H1 (cell line): ENCODE measurements around the gene CEP128. TPM values are rescaled to one million over a fixed set of nuclear protein-coding genes. Genes with fewer than 3 reads are reported as not detected.

Source experiments
- EP300 ChIP-seq, 2 experiments: IDR thresholded peaks; 1 replicate in 1 of 2; 2 replicates in 1 of 2; pipeline ENCODE4 v1.6.1; 2011 to 2012; ENCODE audit warnings: low read depth in 2 of 2, low read length in 2 of 2, mild to moderate bottlenecking in 2 of 2, borderline replicate concordance in 1 of 2, inconsistent platforms in 1 of 2, moderate library complexity in 1 of 2
- SIX5 ChIP-seq: IDR thresholded peaks from 2 replicates; pipeline ENCODE4 v1.6.1; 2011; ENCODE audit warnings: mild to moderate bottlenecking, low read depth, low read length
- TBP ChIP-seq: IDR thresholded peaks from 2 replicates; pipeline ENCODE4 v1.6.1; 2011; ENCODE audit warnings: low read depth, low read length, improper control_type of control experiment
- TEAD4 ChIP-seq: IDR thresholded peaks from 2 replicates; pipeline ENCODE4 v1.6.1; 2012; ENCODE audit warnings: low read depth, low read length, inconsistent platforms, mixed read lengths
- polyA plus RNA-seq, 7 experiments: library from polyadenylated mRNA; depleted of rRNA in 3 of 7; stranded (reverse) in 5 of 7; unstranded in 2 of 7; fragments of >200 nt in 5 of 7; fragments of 200-250 nt in 2 of 7; gene quantifications; 1 replicate in 5 of 7; 2 replicates in 1 of 7; 4 replicates in 1 of 7; pipeline versions ENCODE4 v1.2.1 to v1.2.3, GENCODE V29; 2011 to 2013; ENCODE audit warnings: missing spikeins in 2 of 7, mixed read lengths in 2 of 7
- total RNA-seq: library from RNA; stranded (reverse); fragmentation: NEBNext Ultra II Directional; extraction: Animal tissue kit (Norgen Biotek cat#: 25700); gene quantifications from 2 replicates; pipeline ENCODE4 v1.2.1, GENCODE V29; 2021
- TF ChIP-seq, protein P1 (sequence below): IDR thresholded peaks from 2 replicates; pipeline ENCODE4 v1.6.1; 2011; ENCODE audit warnings: low read length, improper control_type of control experiment

CEP128 gene
- total and polyA plus RNA-seq, 2 of the 8 experiments (the other 6 are each of a cell fraction or from before 2014, with no cell fraction given): 1.9 to 17.0 TPM

DNA sequence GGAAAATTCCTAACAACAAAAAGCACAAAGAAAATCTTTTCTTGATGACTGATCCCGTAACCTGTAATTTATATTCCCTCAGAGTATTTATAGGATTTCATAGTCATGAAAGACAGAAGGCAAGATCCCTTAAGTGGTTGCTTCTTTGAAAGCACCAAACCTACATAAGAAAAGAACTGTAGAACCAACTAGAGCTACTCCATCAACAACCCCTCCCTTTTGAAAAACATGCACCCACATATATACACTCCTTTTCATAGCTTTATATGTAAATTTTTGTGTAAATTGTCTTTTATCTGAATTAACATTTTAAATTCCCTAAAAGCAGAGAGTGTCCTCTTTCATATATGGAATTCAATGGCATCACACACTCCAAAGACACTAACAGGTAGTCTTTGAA is 215.3 kb downstream of the CEP128 start (continued):
- TF ChIP-seq EP300 (IDR thresholded peaks at IDR 0.05; ENCODE audit: borderline replicate concordance in 1 of 2, low read depth in 2 of 2, low read length in 2 of 2) (no peak), TEAD4 (no peak), TBP (no peak), SIX5 (no peak)
- TF ChIP-seq, protein P1, sequence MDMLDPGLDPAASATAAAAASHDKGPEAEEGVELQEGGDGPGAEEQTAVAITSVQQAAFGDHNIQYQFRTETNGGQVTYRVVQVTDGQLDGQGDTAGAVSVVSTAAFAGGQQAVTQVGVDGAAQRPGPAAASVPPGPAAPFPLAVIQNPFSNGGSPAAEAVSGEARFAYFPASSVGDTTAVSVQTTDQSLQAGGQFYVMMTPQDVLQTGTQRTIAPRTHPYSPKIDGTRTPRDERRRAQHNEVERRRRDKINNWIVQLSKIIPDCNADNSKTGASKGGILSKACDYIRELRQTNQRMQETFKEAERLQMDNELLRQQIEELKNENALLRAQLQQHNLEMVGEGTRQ: no peak
